PC-3 (cell line): ENCODE data around the gene CFAP53. TPM values are rescaled to one million over a fixed set of nuclear protein-coding genes. Genes with fewer than 3 reads are reported as not detected.
A peak's percentile ranks its signal among the peaks of the same experiment; 100 is the strongest.

Source experiments
- ATAC-seq: fragments of 200-7000 bp; cut with Tn5 transposase; 2 replicates; pipeline ENCODE4 v1.9.1; 2020; ENCODE audit warnings: mild to moderate bottlenecking, moderate library complexity
- BruUV-seq: library from RNA; stranded (reverse); fragments of 400-500 nt; replicated peaks from 2 replicates; lab custom pipeline; 2021; lab: Mats Ljungman, UMichigan
- CTCF ChIA-PET: fragments of 300-600 bp; sonication (Branson Sonifier 250); formaldehyde crosslinking; loops from one replicate; lab custom pipeline; 2022; ENCODE audit warnings: antibody characterized with exemption; lab: Charles Lee
- POLR2A ChIA-PET: fragments of 300-600 bp; sonication (Branson Sonifier 250); formaldehyde crosslinking; loops from one replicate; lab custom pipeline; 2022; ENCODE audit warnings: antibody characterized with exemption; ENCODE audit not compliant: unreplicated experiment; lab: Charles Lee
- DNase-seq: peaks from one replicate; pipeline ENCODE4 v3.0.0-alpha.2; 2015
- H2AFZ ChIP-seq: fragments of 300-600 bp; sonication (generic); 2 replicates; pipeline ENCODE4 v1.6.0; 2016; ENCODE audit warnings: antibody characterized with exemption, low read length
- H3F3A ChIP-seq: fragments of 300-600 bp; sonication (generic); one replicate; pipeline ENCODE4 v1.6.0; 2017; ENCODE audit warnings: antibody characterized with exemption, low read length, control low read depth, mild to moderate bottlenecking; ENCODE audit not compliant: unreplicated experiment
- H3K27ac ChIP-seq: fragments of 300-600 bp; sonication (generic); 2 replicates; pipeline ENCODE4 v1.5.1; 2016; ENCODE audit warnings: mild to moderate bottlenecking, low read length
- H3K27me3 ChIP-seq: fragments of 300-600 bp; sonication (generic); 2 replicates; pipeline ENCODE4 v1.6.1; 2016; ENCODE audit warnings: low read length, mixed read lengths
- H3K36me3 ChIP-seq: fragments of 300-600 bp; sonication (generic); 2 replicates; pipeline ENCODE4 v1.6.1; 2016; ENCODE audit warnings: low read depth, mixed run types, low read length, mixed read lengths
- H3K4me1 ChIP-seq: fragments of 300-600 bp; sonication (generic); 2 replicates; pipeline ENCODE4 v1.5.1; 2016; ENCODE audit warnings: low read length; ENCODE audit not compliant: insufficient read depth
- H3K4me2 ChIP-seq: fragments of 300-600 bp; sonication (generic); 2 replicates; pipeline ENCODE4 v1.6.0; 2016; ENCODE audit warnings: low read length
- H3K4me3 ChIP-seq: fragments of 300-600 bp; sonication (generic); 2 replicates; pipeline ENCODE4 v1.5.1; 2016; ENCODE audit warnings: mild to moderate bottlenecking, low read length, mixed read lengths
- H3K79me2 ChIP-seq: fragments of 300-600 bp; sonication (generic); 2 replicates; pipeline ENCODE4 v1.6.1; 2017; ENCODE audit warnings: low read length, mixed read lengths
- H3K9ac ChIP-seq: fragments of 300-600 bp; sonication (generic); 2 replicates; pipeline ENCODE4 v1.6.0; 2016; ENCODE audit warnings: mild to moderate bottlenecking, low read length
- H3K9me2 ChIP-seq: fragments of 300-600 bp; sonication (generic); replicated peaks from 2 replicates; pipeline ENCODE4 v1.6.1; 2016; ENCODE audit warnings: mixed run types, low read length, mixed read lengths
- H3K9me3 ChIP-seq: fragments of 300-600 bp; sonication (generic); 2 replicates; pipeline ENCODE4 v1.6.1; 2016; ENCODE audit warnings: low read length, mixed read lengths
- H4K20me1 ChIP-seq: fragments of 300-600 bp; sonication (generic); 2 replicates; pipeline ENCODE4 v1.6.1; 2016; ENCODE audit warnings: low read length, mixed read lengths
- EZH2 ChIP-seq: fragments of 300-600 bp; sonication (generic); IDR thresholded peaks from one replicate; pipeline ENCODE4 v1.6.1; 2017; ENCODE audit warnings: antibody characterized with exemption, mild to moderate bottlenecking, low read length; ENCODE audit not compliant: unreplicated experiment
- EZH2phosphoT487 ChIP-seq: fragments of 300-600 bp; sonication (generic); IDR thresholded peaks from 2 replicates; pipeline ENCODE4 v1.6.1; 2018; ENCODE audit warnings: mild to moderate bottlenecking, antibody characterized with exemption, low read length, borderline replicate concordance
- intact Hi-C: fragments of 100-400 bp; cut with micrococcal nuclease; formaldehyde crosslinking; loops from 2 replicates; pipeline ENCODE4 v1.9.0; 2023
- total RNA-seq: library from RNA; depleted of rRNA; stranded (reverse); fragments of >200 nt; gene quantifications from 2 replicates; pipeline ENCODE4 v1.2.3, GENCODE V29; 2014
- TF ChIP-seq, protein P1 (sequence below): fragments of 300-600 bp; sonication (generic); conservative IDR thresholded peaks from 2 replicates; pipeline ENCODE4 v1.5.1; 2017; ENCODE audit warnings: antibody characterized with exemption, low read depth, mild to moderate bottlenecking, low read length

CFAP53 gene
- total RNA-seq, 1 experiment from 2014 or later, result not detected

DNA sequence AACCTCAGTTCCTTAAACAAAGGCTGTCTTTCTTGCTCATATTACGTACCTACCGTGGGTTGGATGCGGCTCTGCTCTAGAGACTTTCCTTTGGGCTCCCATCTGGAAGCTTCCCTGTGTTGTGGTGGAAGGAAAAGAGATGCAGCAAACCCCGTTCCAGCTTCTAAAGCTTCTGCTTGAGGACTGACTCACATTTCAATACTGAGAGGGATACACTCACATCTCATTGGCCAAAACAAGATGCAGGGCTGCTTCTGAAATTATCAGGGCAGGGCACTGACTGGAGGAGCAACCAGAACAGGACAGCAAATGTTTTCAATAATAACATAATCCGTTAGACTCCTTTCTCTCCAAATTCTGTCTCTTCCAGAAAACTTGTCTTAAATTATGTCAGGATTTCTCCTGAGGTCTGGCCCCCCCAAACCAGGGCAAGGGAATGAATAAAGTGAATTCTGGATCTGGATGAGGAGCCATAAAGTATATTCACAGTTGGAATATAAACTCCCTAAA, 66.9 kb downstream of the CFAP53 start:
- Histone ChIP-seq H3K9ac (no peak overlapping the region), H3K9me3 (no peaks in the 10 kb centered on the region), H3K4me2 (no peak overlapping the region), H3K27me3 (no peaks in the 10 kb centered on the region), H3K79me2 (no peaks in the 10 kb centered on the region), H3F3A (no peaks in the 10 kb centered on the region), H4K20me1 (no peaks in the 10 kb centered on the region), H3K4me3 (no peak overlapping the region), H3K36me3 (no peaks in the 10 kb centered on the region), H3K27ac (no peak overlapping the region), H2AFZ (no peak overlapping the region), H3K9me2 (no peaks in the 10 kb centered on the region), H3K4me1 (no peaks in the 10 kb centered on the region)
- DNase-seq, result no peak
- no TSS peak for BruUV-seq
- CTCF ChIA-PET, result no interaction called here
- POLR2A ChIA-PET, result no interaction called here
- TF ChIP-seq, protein P1, sequence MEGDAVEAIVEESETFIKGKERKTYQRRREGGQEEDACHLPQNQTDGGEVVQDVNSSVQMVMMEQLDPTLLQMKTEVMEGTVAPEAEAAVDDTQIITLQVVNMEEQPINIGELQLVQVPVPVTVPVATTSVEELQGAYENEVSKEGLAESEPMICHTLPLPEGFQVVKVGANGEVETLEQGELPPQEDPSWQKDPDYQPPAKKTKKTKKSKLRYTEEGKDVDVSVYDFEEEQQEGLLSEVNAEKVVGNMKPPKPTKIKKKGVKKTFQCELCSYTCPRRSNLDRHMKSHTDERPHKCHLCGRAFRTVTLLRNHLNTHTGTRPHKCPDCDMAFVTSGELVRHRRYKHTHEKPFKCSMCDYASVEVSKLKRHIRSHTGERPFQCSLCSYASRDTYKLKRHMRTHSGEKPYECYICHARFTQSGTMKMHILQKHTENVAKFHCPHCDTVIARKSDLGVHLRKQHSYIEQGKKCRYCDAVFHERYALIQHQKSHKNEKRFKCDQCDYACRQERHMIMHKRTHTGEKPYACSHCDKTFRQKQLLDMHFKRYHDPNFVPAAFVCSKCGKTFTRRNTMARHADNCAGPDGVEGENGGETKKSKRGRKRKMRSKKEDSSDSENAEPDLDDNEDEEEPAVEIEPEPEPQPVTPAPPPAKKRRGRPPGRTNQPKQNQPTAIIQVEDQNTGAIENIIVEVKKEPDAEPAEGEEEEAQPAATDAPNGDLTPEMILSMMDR, result no peak
- TF ChIP-seq EZH2phosphoT487 (no peak), EZH2 (no peak)
- intact Hi-C loops, result no loop called here
- ATAC-seq, result no peak

DNA sequence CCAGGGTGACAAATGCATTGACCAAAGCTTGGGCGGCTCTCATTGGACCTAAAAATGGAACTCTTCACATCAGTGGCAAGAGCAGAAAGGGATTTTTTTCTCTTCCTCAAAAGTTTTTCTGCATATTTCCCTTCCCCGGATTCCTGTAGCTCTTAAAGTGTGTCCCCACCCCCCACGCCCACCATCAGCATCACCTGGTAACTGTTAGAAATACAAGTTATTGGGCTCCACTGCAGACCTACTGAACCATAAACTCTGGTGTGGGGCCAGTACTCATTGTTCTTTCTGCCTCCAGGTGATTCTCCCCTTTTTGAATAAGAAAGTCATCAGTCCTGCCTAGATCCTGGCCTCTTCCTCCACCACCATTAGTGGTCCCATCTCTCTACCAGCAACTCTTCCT, 70.0 kb downstream of the CFAP53 start:
- no peak for DNase-seq
- intact Hi-C loops, result no loop called here
- BruUV-seq, result no TSS peak

DNA sequence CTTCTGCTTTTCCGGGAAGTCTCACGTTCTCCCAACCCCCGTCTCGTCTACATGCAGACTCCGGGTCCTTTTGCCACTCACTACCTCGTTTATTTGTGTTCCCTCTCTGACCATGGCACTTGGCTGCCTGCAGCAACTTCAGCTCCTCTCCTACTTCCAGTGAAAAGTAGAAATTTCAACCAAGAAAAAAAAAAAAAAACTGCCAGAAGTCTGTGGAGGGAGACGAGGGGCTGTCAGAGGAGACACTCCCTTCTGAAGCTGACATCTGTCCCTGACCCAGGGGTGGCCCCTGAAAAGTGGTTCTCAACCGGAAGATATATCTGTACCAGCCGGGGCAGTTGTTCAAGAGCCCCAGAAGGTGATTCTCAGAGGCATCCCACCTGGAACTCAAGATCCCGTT, 70.6 kb downstream of the CFAP53 start:
- no peaks in the 10 kb centered on the region for H3K9me2 ChIP-seq
- H3K9me3 ChIP-seq, result no peaks in the 10 kb centered on the region
- no peaks in the 10 kb centered on the region for H4K20me1 ChIP-seq
- H3K36me3 ChIP-seq, result no peaks in the 10 kb centered on the region
- no peak for DNase-seq
- H3K27me3 ChIP-seq, result no peaks in the 10 kb centered on the region
- H3K27ac ChIP-seq, result no peak overlapping the region
- peak overlapping the region; percentile 63 for H2AFZ ChIP-seq
- peaks cover 8% of the 10 kb centered on the region; the same call in 1 of the 2 replicates for H3K4me1 ChIP-seq
- no peak; the same call in 1 of the 2 replicates for ATAC-seq
- CTCF ChIA-PET, result interaction anchor here (0.6 to 1.5 kb wide), 3 partner anchors 115 to 362 kb away, joined by 4 to 5 read pairs (median 4); no protein-coding TSS in a partner anchor
- TF ChIP-seq, protein P1, result no peak
- no peak for TF ChIP-seq EZH2phosphoT487
- no peak for TF ChIP-seq EZH2
- H3K4me3 ChIP-seq, result peak overlapping the region; percentile 60
- intact Hi-C loops, result loop anchor here (1.0 kb wide), 1 partner anchor 84 kb away; no protein-coding TSS in a partner anchor
- peak overlapping the region; percentile 76 for H3K4me2 ChIP-seq
- no peaks in the 10 kb centered on the region for H3F3A ChIP-seq
- H3K79me2 ChIP-seq, result peaks cover 30% of the 10 kb centered on the region
- POLR2A ChIA-PET, result interaction anchor here (1.0 to 1.2 kb wide), 2 partner anchors 96 to 114 kb away, joined by 6 read pairs; no protein-coding TSS in a partner anchor
- no peak overlapping the region for H3K9ac ChIP-seq
- no TSS peak for BruUV-seq

More for the DNA sequence above, 70.0 kb downstream of the CFAP53 start:
- ChIA-PET POLR2A (no interaction called here), CTCF (no interaction called here)
- no peak for TF ChIP-seq EZH2
- TF ChIP-seq EZH2phosphoT487, result no peak
- TF ChIP-seq, protein P1, result no peak
- Histone ChIP-seq H2AFZ (no peak overlapping the region), H3K36me3 (no peaks in the 10 kb centered on the region), H3K9me3 (no peaks in the 10 kb centered on the region), H3K9me2 (no peaks in the 10 kb centered on the region), H3K4me3 (no peak overlapping the region), H3K4me1 (peaks cover 2% of the 10 kb centered on the region; the same call in 1 of the 2 replicates), H3F3A (no peaks in the 10 kb centered on the region), H3K27me3 (no peaks in the 10 kb centered on the region), H3K27ac (no peak overlapping the region), H3K4me2 (no peak overlapping the region), H3K9ac (no peak overlapping the region), H4K20me1 (no peaks in the 10 kb centered on the region), H3K79me2 (peaks cover 28% of the 10 kb centered on the region)
- no peak for ATAC-seq
